Measurements from ENCODE around the gene LAMC1. TPM values are rescaled to one million over a fixed set of nuclear protein-coding genes. Genes with fewer than 3 reads are reported as not detected.

The LAMC1 gene
- total and polyA plus RNA-seq, 12 donors, result 12.3 to 110 (median 75.9) TPM

DNA sequence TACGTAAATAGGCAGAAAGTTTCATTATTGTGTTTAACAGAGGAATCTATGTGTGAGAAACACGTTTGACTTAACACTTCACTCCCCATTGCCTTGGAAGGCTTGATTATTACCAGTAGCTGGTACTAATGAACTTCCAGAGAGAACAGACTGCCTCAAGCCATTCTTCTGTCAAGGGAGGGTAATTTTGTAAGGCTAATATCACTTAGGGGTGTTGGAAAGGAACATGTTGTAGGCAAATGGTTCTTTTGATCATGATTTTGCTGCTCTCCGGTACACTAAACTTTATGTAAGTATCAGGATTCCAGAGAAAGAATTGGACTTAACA, 1.8 kb downstream of the LAMC1 start:
- intact Hi-C loops (cut with DNase I), result loop anchor here in 1 of 2 donors (10.0 kb wide), 1 partner anchor 50 kb away; no protein-coding TSS in a partner anchor
- TF ChIP-seq POLR2A (IDR thresholded peaks at IDR 0.05), result no peak
- TF ChIP-seq CTCF (IDR thresholded peaks at IDR 0.05), result no peak
- H3K36me3 ChIP-seq (replicated peaks in 1 of 2), result no peaks in the 10 kb centered on the region
- peak overlapping the region in 2 of 4 donors; percentile 57 to 85 for H3K4me3 ChIP-seq
- DNase-seq, result no peak
- peak overlapping the region in 2 of 5 donors; percentile 99 to 100 for H3K27ac ChIP-seq
- peaks cover 0 to 53% of the 10 kb centered on the region in 2 donors for H3K4me1 ChIP-seq (replicated peaks in 1 of 2)
- H3K9me3 ChIP-seq (replicated peaks in 1 of 3), result no peaks in the 10 kb centered on the region
- WGBS, 4 donors, result 30 to 31% (median 31%) methylated on average over 3 of the region's 3 CpGs
- H3K27me3 ChIP-seq, result no peaks in the 10 kb centered on the region

- intact Hi-C loops (cut with DNase I), result loop anchor here in 1 of 2 donors (10.0 kb wide), 1 partner anchor 49 kb away; no protein-coding TSS in a partner anchor
- peaks cover 0 to 63% of the 10 kb centered on the region in 2 donors for H3K4me1 ChIP-seq (replicated peaks in 1 of 2)
- H3K4me3 ChIP-seq, result peak overlapping the region in 1 of 4 donors; percentile 57
- WGBS, 4 donors, result 48 to 65% (median 52%) methylated on average over 4 of the region's 4 CpGs
- no peaks in the 10 kb centered on the region for H3K9me3 ChIP-seq (replicated peaks in 1 of 3)
- H3K36me3 ChIP-seq (replicated peaks in 1 of 2), result no peaks in the 10 kb centered on the region
- no peak for TF ChIP-seq CTCF (IDR thresholded peaks at IDR 0.05)
- TF ChIP-seq POLR2A (IDR thresholded peaks at IDR 0.05), result no peak
- no peak overlapping the region for H3K27ac ChIP-seq
- DNase-seq, result no peak
- H3K27me3 ChIP-seq, result no peaks in the 10 kb centered on the region
Measured at GRCh38 chr1:183025782-183026774, 2.9 kb downstream of the LAMC1 start.

GRCh38 chr1:183027031-183027430, 3.8 kb downstream of the LAMC1 start:
- no peaks in the 10 kb centered on the region for H3K9me3 ChIP-seq (replicated peaks in 1 of 3)
- H3K4me1 ChIP-seq (replicated peaks in 1 of 2), result peaks cover 4 to 64% of the 10 kb centered on the region in 2 donors
- H3K27ac ChIP-seq, result no peak overlapping the region
- H3K27me3 ChIP-seq, result no peaks in the 10 kb centered on the region
- no peak overlapping the region for H3K4me3 ChIP-seq
- intact Hi-C loops (cut with DNase I), result loop anchor here in 1 of 2 donors (10.0 kb wide), 1 partner anchor 48 kb away; no protein-coding TSS in a partner anchor
- no peaks in the 10 kb centered on the region for H3K36me3 ChIP-seq (replicated peaks in 1 of 2)
- WGBS, 4 donors, result 40 to 62% (median 54%) methylated on average over 3 of the region's 3 CpGs
- DNase-seq, result no peak
- TF ChIP-seq CTCF (IDR thresholded peaks at IDR 0.05), result no peak
- TF ChIP-seq POLR2A (IDR thresholded peaks at IDR 0.05), result no peak

DNA sequence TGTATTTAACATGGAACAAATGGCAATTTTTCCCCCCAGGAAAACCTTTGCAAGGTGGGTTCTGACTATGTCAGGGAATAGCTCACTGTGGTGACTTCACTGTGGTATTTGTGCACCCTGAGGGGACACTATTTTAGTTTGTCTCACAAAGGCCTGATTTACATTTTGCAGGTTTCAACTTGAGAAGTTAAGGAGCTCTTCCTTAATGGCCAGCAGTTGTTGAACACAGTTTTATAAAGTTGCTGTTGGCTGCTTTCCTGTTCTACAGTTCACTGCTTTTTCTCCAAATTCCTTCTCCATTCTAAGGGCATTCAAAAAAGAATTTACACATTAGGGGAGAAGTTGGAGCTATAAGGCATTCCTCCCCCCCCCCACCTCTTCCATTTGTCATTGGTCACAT, 4.6 kb downstream of the LAMC1 start:
- Histone ChIP-seq H3K27me3 (no peaks in the 10 kb centered on the region), H3K27ac (no peak overlapping the region), H3K4me3 (no peak overlapping the region), H3K36me3 (replicated peaks in 1 of 2) (no peaks in the 10 kb centered on the region), H3K4me1 (replicated peaks in 1 of 2) (peaks cover 11 to 71% of the 10 kb centered on the region in 2 donors), H3K9me3 (replicated peaks in 1 of 3) (no peaks in the 10 kb centered on the region)
- intact Hi-C loops (cut with DNase I), result loop anchor here in 1 of 2 donors (10.0 kb wide), 1 partner anchor 47 kb away; no protein-coding TSS in a partner anchor
- no peak for TF ChIP-seq POLR2A (IDR thresholded peaks at IDR 0.05)
- no peak for TF ChIP-seq CTCF (IDR thresholded peaks at IDR 0.05)
- DNase-seq, result no peak
